Measurements from ENCODE around the gene IL17RE.

IL17RE gene

GRCh38 chr3:9903904-9904303 is 1.3 kb downstream of the IL17RE start:
- DNase-seq (ENCODE audit: low read depth) = no peak

- no peak for DNase-seq (ENCODE audit: low read depth)
These were observed 3.8 kb downstream of the IL17RE start for GRCh38 chr3:9906480-9906879.

- no peak for DNase-seq (ENCODE audit: low read depth)
These were observed 5.6 kb downstream of the IL17RE start for GRCh38 chr3:9908286-9908685.

- no peak for DNase-seq (ENCODE audit: low read depth)
These were observed 6.8 kb downstream of the IL17RE start for GRCh38 chr3:9909221-9910013.

GRCh38 chr3:9911863-9912262 is 9.2 kb downstream of the IL17RE start:
- no peak for DNase-seq (ENCODE audit: low read depth)

- DNase-seq (ENCODE audit: low read depth) = no peak
These were observed 9.8 kb downstream of the IL17RE start for GRCh38 chr3:9912294-9912935.

GRCh38 chr3:9913601-9914000 is 11.0 kb downstream of the IL17RE start:
- DNase-seq (ENCODE audit: low read depth) = no peak

- DNase-seq (ENCODE audit: low read depth) = no peak
These were observed 11.4 kb downstream of the IL17RE start for GRCh38 chr3:9914011-9914410.

GRCh38 chr3:9914559-9915253 is 12.1 kb downstream of the IL17RE start:
- no peak for DNase-seq (ENCODE audit: low read depth)

GRCh38 chr3:9915254-9916141 is 12.8 kb downstream of the IL17RE start:
- DNase-seq (ENCODE audit: low read depth) = no peak

- no peak for DNase-seq (ENCODE audit: low read depth)
These were observed 13.7 kb downstream of the IL17RE start for GRCh38 chr3:9916346-9916733.

GRCh38 chr3:9916734-9917680 is 14.4 kb downstream of the IL17RE start, which contains the start of gene IL17RC:
TSS of gene IL17RC (plus strand) at chr3:9917098. CDS start at chr3:9917316, 218 bp downstream.
- DNase-seq (ENCODE audit: low read depth) = no peak

GRCh38 chr3:9917820-9918219 is 15.2 kb downstream of the IL17RE start:
- DNase-seq (ENCODE audit: low read depth) = no peak

- no peak for DNase-seq (ENCODE audit: low read depth)
These were observed 15.8 kb downstream of the IL17RE start for GRCh38 chr3:9918261-9919038.

GRCh38 chr3:9928158-9928557 is 25.5 kb downstream of the IL17RE start:
- DNase-seq (ENCODE audit: low read depth) = no peak

GRCh38 chr3:9930804-9931418 is 28.3 kb downstream of the IL17RE start:
- DNase-seq (ENCODE audit: low read depth) = no peak

GRCh38 chr3:9932535-9932842 is 29.8 kb downstream of the IL17RE start:
- no peak for DNase-seq (ENCODE audit: low read depth)

- peak; percentile 62 for DNase-seq (ENCODE audit: low read depth)
These were observed 30.4 kb downstream of the IL17RE start for GRCh38 chr3:9932843-9933560.

Data from stimulated activated CD8-positive, alpha-beta memory T cell treated with anti-CD3 and anti-CD28 coated beads, Interleukin-15, amount 100 ng/mL, for 24 hours (primary cell).